Liver (tissue), 9 donors: ENCODE measurements around the gene CRYBG2. TPM values are rescaled to one million over a fixed set of nuclear protein-coding genes. Genes with fewer than 3 reads are reported as not detected.

ENCODE experiments used
- DNase-seq: peaks from one replicate; pipeline ENCODE4 v3.0.0-alpha.2; 2017; ENCODE audit warnings: low spot score
- H3K27ac ChIP-seq, 2 donors: one replicate each; pipeline ENCODE4 v1.7.0; 2013; ENCODE audit warnings: inconsistent platforms in 2 of 2, low read length in 2 of 2, control low read depth in 1 of 2, low read depth in 1 of 2, mild to moderate bottlenecking in 1 of 2
- H3K27me3 ChIP-seq, 4 donors: one replicate each; pipeline versions ENCODE4 v1.6.1 to v1.7.0; 2013; ENCODE audit warnings: low read length in 3 of 4, inconsistent platforms in 1 of 4, mild to moderate bottlenecking in 1 of 4, moderate library complexity in 1 of 4; ENCODE audit not compliant: control insufficient read depth in 4 of 4, insufficient read depth in 4 of 4
- H3K36me3 ChIP-seq, 4 donors: one replicate each; pipeline versions ENCODE4 v1.6.1 to v1.7.0; 2013; ENCODE audit warnings: low read length in 3 of 4, mild to moderate bottlenecking in 3 of 4, low read depth in 1 of 4, moderate library complexity in 1 of 4; ENCODE audit not compliant: control insufficient read depth in 4 of 4, insufficient read depth in 3 of 4
- H3K4me1 ChIP-seq, 4 donors: one replicate each; pipeline versions ENCODE4 v1.6.1 to v1.7.0; 2013; ENCODE audit warnings: low read length in 3 of 4, mild to moderate bottlenecking in 3 of 4, moderate library complexity in 1 of 4; ENCODE audit not compliant: control insufficient read depth in 4 of 4, insufficient read depth in 4 of 4
- H3K4me3 ChIP-seq, 3 donors: one replicate each; pipeline versions ENCODE4 v1.6.1 to v1.7.0; 2013; ENCODE audit warnings: low read length in 3 of 3, control low read depth in 1 of 3, low read depth in 1 of 3, mild to moderate bottlenecking in 1 of 3
- H3K9ac ChIP-seq, 2 donors: one replicate each; pipeline ENCODE4 v1.7.0; 2013; ENCODE audit warnings: low read length in 2 of 2, mild to moderate bottlenecking in 2 of 2, moderate library complexity in 2 of 2, control low read depth in 1 of 2, low read depth in 1 of 2
- H3K9me3 ChIP-seq, 4 donors: one replicate each; pipeline versions ENCODE4 v1.6.1 to v1.7.0; 2013; ENCODE audit warnings: low read length in 3 of 4; ENCODE audit not compliant: control insufficient read depth in 4 of 4
- ATF3 ChIP-seq: IDR thresholded peaks from 2 replicates; pipeline ENCODE4 v1.6.1; 2016; ENCODE audit warnings: antibody characterized with exemption
- CTCF ChIP-seq: fragments of 150-350 bp; IDR thresholded peaks from 2 replicates; pipeline ENCODE4 v1.5.1; 2017; ENCODE audit warnings: improper control_type of control experiment, low read depth, low read length; ENCODE audit not compliant: missing input control
- EGR1 ChIP-seq, 2 donors: IDR thresholded peaks; 2 replicates each; pipeline ENCODE4 v1.6.1; 2016 to 2018; ENCODE audit warnings: antibody characterized with exemption in 2 of 2, low read depth in 2 of 2
- FOXA1 ChIP-seq: IDR thresholded peaks from 2 replicates; pipeline ENCODE4 v1.6.1; 2016; ENCODE audit warnings: antibody characterized with exemption
- FOXA2 ChIP-seq: IDR thresholded peaks from 2 replicates; pipeline ENCODE4 v1.6.1; 2016; ENCODE audit warnings: antibody characterized with exemption
- GABPA ChIP-seq, 2 donors: IDR thresholded peaks in 1 of 2; conservative IDR thresholded peaks in 1 of 2; 2 replicates each; pipeline ENCODE4 v1.6.1; 2016; ENCODE audit warnings: antibody characterized with exemption in 2 of 2, mild to moderate bottlenecking in 1 of 2, moderate library complexity in 1 of 2
- HNF4A ChIP-seq, 2 donors: conservative IDR thresholded peaks; 2 replicates each; pipeline ENCODE4 v1.6.1; 2016; ENCODE audit warnings: antibody characterized with exemption in 2 of 2, mild to moderate bottlenecking in 2 of 2
- HNF4G ChIP-seq: IDR thresholded peaks from 2 replicates; pipeline ENCODE4 v1.6.1; 2016; ENCODE audit warnings: antibody characterized with exemption
- JUND ChIP-seq, 2 donors: IDR thresholded peaks; 2 replicates each; pipeline ENCODE4 v1.6.1; 2016; ENCODE audit warnings: antibody characterized with exemption in 2 of 2
- MAX ChIP-seq: IDR thresholded peaks from 2 replicates; pipeline ENCODE4 v1.6.1; 2016; ENCODE audit warnings: antibody characterized with exemption
- NR2F2 ChIP-seq: IDR thresholded peaks from 2 replicates; pipeline ENCODE4 v1.6.1; 2016; ENCODE audit warnings: antibody characterized with exemption
- RAD21 ChIP-seq, 2 donors: IDR thresholded peaks; 2 replicates each; pipeline ENCODE4 v1.6.1; 2016; ENCODE audit warnings: antibody characterized with exemption in 2 of 2, mild to moderate bottlenecking in 2 of 2
- REST ChIP-seq: IDR thresholded peaks from 2 replicates; pipeline ENCODE4 v1.6.1; 2016; ENCODE audit warnings: antibody characterized with exemption, mild to moderate bottlenecking
- RXRA ChIP-seq, 2 donors: IDR thresholded peaks; 2 replicates each; pipeline ENCODE4 v1.6.1; 2017 to 2018; ENCODE audit warnings: antibody characterized with exemption in 2 of 2, mild to moderate bottlenecking in 1 of 2
- SP1 ChIP-seq: IDR thresholded peaks from 2 replicates; pipeline ENCODE4 v1.6.1; 2018; ENCODE audit warnings: antibody characterized with exemption, mild to moderate bottlenecking
- TAF1 ChIP-seq: conservative IDR thresholded peaks from 2 replicates; pipeline ENCODE4 v1.6.1; 2016; ENCODE audit warnings: antibody characterized with exemption, mild to moderate bottlenecking
- ZBTB33 ChIP-seq: IDR thresholded peaks from 2 replicates; pipeline ENCODE4 v1.6.1; 2016; ENCODE audit warnings: antibody characterized with exemption
- WGBS: extraction: QIAGEN DNeasy Blood & Tissue Kit; methylation state at CpG from one replicate; pipeline ENCODE4 v1.1.7; 2013; 5-methylcytosine and 5-hydroxymethylcytosine counted together
- polyA plus RNA-seq, 2 donors: library from polyadenylated mRNA; stranded (reverse) in 1 of 2; unstranded in 1 of 2; fragments of 200-250 nt in 1 of 2; fragments of >200 nt in 1 of 2; fragmentation: Nextera tagmentation in 1 of 2; extraction: Ambion mirVana in 1 of 2; gene quantifications; one replicate each; pipeline versions ENCODE4 v1.2.1 to v1.2.3, GENCODE V29; 2013 to 2015
- total RNA-seq, 2 donors: library from RNA; depleted of rRNA; stranded (reverse); fragments of >200 nt; gene quantifications; one replicate each; pipeline ENCODE4 v1.2.3, GENCODE V29; 2014
- donor health status: healthy.
- donor health status: healthy.
- donor health status: healthy.
- donor health status: healthy.
- donor health status: healthy.

Gene CRYBG2
- total and polyA plus RNA-seq, 4 donors: under 0.01 to 0.12 (median under 0.01) TPM; not detected in 1

- Histone ChIP-seq H3K9ac (no peak overlapping the region), H3K4me1 (no peaks in the 10 kb centered on the region), H3K9me3 (no peaks in the 10 kb centered on the region), H3K27ac (no peak overlapping the region), H3K36me3 (no peaks in the 10 kb centered on the region), H3K27me3 (no peaks in the 10 kb centered on the region), H3K4me3 (no peak overlapping the region)
- TF ChIP-seq HNF4A (conservative IDR thresholded peaks at IDR 0.05) (no peak), EGR1 (IDR thresholded peaks at IDR 0.05; ENCODE audit: low read depth in 2 of 2) (no peak), SP1 (no peak), RXRA (IDR thresholded peaks at IDR 0.05) (no peak), CTCF (no peak), REST (no peak), GABPA (IDR thresholded peaks at IDR 0.05 in 1 of 2, conservative IDR thresholded peaks at IDR 0.05 in 1 of 2) (no peak), TAF1 (no peak), HNF4G (no peak), FOXA1 (no peak), ATF3 (no peak), JUND (IDR thresholded peaks at IDR 0.05) (no peak), RAD21 (IDR thresholded peaks at IDR 0.05) (no peak)
- no peak for DNase-seq
- WGBS: 87% methylated on average over 6 of the region's 6 CpGs
These were observed 13.5 kb upstream of the CRYBG2 start for GRCh38 chr1:26367441-26367840.

GRCh38 chr1:26364956-26365355, 11.0 kb upstream of the CRYBG2 start:
- no peak overlapping the region for H3K27ac ChIP-seq
- no peaks in the 10 kb centered on the region for H3K36me3 ChIP-seq
- 69% methylated on average over 9 of the region's 9 CpGs for WGBS
- TF ChIP-seq FOXA1 (no peak), ZBTB33 (no peak), MAX (no peak), FOXA2 (no peak), NR2F2 (no peak), RXRA (IDR thresholded peaks at IDR 0.05) (no peak), RAD21 (IDR thresholded peaks at IDR 0.05) (no peak), JUND (IDR thresholded peaks at IDR 0.05) (no peak), HNF4A (conservative IDR thresholded peaks at IDR 0.05) (no peak), REST (no peak), SP1 (no peak)
- no peak for DNase-seq
- H3K4me3 ChIP-seq: no peak overlapping the region
- no peaks in the 10 kb centered on the region for H3K4me1 ChIP-seq
- H3K9ac ChIP-seq: no peak overlapping the region
- no peaks in the 10 kb centered on the region for H3K27me3 ChIP-seq
- H3K9me3 ChIP-seq: no peaks in the 10 kb centered on the region
